ENCODE results near the gene SYS1.

The SYS1 gene

GRCh38 chr20:45362804-45363610 is at the start of gene SYS1:
Gene SYS1 (plus strand): TSS chr20:45363156. CDS start chr20:45363532, 376 bp downstream.
- peak; percentile 99 for DNase-seq

GRCh38 chr20:45313943-45314342 is 49.0 kb upstream of the SYS1 start:
- DNase-seq: no peak

DNA sequence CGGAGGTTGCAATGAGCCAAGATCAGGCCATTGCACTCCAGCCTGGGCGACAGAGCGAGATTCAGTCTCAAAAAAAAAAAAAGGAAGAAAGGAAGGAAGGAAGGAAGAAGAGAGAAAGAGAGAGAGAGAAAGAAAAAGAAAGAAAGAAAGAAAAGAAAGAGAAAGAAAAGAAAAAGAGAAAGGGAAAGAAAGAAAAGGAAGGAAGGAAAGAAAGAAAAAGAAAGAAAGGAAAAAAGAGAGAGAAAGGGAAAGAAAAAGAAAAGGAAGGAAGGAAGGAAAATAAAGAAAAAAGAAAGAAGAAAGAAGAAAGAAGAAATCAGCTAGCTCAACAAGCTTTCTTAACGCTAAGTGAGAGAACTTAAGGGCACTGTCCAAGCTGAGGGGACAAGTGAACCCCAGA is 47.3 kb upstream of the SYS1 start:
- no peak for DNase-seq

DNA sequence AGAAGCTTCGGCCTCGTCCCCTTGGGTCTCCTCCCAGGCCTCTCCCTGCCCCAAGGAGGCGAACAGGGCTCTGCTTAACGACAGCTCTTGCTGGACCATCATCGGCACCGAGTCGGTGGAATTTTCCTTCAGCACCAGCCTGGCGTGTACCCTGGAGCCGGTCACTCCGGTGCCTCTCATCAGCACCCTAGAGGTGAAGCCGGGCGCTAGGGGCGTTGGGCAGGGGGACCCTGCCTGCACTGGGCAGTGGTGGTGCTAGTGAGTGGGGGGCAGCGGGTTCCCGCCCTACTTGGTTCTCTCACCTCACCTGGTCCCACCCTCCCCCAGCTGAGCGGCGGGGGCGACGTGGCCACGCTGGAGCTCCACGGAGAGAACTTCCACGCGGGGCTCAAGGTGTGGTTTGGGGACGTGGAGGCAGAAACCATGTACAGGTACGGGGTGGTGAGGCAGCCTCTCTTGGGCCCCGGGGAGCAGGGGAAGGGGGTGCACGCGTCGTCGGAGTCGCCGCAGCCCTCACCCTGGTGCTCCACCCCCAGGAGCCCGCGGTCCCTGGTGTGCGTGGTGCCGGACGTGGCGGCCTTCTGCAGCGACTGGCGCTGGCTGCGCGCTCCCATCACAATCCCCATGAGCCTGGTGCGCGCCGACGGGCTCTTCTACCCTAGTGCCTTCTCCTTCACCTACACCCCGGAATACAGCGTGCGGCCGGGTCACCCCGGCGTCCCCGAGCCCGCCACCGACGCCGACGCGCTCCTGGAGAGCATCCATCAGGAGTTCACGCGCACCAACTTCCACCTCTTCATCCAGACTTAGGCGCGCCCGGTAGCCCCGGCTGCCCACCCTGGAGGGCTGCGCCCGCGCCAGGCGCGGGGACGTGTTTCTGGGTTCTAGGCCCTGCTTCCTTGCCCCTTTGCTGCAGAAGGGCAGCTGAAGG is 46.5 kb upstream of the SYS1 start:
- DNase-seq: no peak

DNA sequence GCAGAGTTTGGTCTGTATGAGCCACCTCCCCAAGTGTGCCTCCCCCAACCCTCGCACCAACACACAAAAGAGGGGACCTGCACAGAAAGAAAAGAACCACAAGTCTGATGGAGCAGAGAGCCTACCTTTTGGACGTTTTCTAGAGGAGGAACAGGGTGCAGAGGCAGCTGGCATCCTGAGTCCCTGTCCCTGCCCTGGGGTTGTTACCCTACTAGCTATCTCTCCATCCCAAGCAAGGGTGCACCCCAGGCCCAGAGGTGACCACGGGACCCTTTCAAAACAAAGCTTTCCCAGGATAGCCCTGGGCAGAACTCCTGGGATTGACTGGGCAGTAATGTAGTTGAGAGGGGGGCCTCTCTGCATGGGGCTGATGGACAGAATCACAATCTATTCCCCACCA is 45.1 kb upstream of the SYS1 start:
- no peak for DNase-seq

DNA sequence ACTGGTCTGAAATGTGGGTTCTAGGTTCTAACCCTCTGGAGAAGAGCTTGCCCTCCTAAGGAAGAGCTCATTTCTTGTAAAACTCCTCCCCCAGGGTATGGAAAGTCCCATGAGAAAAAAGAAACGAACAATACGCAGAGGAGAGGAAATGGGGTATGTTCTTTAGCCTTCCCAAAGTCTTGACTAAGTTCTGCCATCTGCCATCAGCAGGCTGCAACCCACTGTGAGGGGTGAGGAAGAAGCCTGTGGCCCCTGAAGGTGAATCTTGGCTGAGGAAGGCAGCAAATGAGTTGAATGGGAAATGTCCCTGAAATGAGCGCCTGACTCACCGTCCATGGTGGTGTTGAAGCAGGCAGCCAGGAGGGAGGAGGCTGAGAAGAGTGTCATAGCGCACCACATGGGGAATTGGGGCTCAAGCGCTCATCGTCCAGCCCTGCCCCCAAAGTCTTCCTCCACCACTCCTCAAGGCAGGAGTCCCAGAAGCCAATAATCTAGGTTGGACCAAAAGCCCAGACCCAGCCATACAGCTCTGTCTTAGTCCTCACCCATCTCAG is 44.5 kb upstream of the SYS1 start:
- no peak for DNase-seq

DNA sequence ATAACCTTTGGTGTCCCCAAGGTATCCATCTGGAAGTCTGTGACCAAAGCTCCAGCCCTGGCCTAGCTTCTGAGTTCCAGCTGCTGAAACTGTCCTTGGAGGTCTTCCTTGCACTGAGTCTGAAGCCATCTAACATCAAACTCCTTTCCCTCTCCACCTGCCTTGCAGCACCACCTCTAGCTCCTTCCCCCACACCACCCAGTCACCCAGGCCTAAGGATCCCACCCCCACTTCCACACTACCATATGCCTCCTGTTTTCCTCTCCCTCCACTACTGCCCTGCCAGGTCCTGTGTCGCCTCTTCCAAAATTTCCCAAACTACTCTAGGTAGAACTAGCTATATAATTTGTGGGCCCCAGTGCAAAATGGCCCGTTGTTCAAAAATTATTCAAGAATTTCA is 44.0 kb upstream of the SYS1 start:
- DNase-seq: no peak

- DNase-seq: no peak
Observed at GRCh38 chr20:45320948-45321595, 41.9 kb upstream of the SYS1 start.

DNA sequence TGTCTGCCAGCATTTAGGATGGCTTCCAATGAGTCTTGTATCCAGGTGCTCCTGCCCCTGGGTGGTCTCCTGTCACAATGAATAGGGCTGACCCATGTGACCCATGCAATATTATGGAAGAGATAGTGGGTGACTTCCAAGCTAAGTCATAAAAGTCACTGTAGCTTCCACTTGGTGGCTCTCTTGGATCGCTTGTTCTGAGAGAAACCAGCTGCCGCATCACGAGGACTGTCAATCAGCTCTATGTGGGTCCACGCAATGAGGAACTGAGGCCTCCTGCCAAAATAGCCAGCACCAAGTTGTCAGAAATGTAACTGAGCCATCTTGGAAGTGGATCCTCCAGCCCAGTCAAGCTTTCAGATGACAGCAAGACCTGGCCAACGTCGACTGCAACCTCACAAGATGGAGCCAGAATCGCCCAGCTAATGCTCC is 40.0 kb upstream of the SYS1 start:
- DNase-seq: peak; percentile 89

DNA sequence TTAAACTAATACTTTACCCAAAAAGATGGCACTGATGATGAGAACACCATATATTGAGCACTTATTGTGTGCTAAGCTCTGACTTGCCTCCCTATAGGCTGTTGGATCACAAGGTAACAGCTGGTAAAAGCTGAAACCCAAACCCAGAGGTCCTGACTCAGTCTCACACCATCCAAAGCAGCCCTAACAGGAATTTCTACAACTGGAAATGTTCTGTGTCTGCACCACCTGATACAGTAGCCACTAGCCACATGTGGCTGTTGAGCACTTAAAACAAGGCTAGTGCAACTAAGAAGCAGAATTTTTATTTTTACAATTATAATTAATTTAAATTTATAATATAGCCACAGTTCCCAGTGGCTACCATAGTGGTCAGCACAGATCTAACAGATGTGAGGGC is 39.2 kb upstream of the SYS1 start:
- no peak for DNase-seq

DNA sequence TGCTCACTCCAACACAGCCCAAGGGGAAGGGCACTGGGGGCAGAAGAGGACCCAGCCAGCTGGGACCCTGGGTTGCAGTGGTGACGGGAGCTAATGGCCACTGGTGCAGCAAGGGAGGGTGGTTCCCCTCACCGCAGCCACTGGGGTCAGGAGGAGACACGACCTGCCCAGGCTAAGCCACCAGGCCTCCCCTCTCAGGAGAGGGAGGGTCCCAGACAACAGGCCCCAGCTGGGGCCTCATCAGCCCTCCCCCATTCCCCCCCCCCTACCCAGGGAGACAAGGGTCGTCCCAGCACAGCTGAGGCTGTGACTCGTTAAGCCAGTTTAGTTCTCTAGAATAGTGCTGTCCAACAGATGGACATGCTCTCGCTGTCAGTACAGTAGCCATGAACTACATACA is 37.6 kb upstream of the SYS1 start:
- no peak for DNase-seq

DNA sequence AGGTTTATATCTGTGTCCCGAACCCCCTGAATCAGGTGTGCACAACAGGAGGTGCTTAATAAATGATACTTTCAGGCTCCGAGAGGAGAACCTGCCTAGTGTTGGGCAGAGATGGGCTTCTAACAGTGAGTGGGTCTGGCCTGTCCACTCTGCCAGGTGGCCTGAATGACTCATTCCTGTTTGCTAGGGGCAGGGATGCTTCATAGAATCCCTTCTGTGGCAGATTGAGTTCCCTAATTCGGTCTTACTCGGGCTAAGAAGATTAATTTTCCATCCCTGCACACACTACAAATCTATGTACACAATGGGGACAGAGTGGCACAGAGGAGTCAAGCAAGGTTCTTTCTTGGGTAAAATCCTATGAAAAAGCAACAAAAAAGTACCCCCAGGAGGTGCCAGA is 34.5 kb upstream of the SYS1 start:
- no peak for DNase-seq

DNA sequence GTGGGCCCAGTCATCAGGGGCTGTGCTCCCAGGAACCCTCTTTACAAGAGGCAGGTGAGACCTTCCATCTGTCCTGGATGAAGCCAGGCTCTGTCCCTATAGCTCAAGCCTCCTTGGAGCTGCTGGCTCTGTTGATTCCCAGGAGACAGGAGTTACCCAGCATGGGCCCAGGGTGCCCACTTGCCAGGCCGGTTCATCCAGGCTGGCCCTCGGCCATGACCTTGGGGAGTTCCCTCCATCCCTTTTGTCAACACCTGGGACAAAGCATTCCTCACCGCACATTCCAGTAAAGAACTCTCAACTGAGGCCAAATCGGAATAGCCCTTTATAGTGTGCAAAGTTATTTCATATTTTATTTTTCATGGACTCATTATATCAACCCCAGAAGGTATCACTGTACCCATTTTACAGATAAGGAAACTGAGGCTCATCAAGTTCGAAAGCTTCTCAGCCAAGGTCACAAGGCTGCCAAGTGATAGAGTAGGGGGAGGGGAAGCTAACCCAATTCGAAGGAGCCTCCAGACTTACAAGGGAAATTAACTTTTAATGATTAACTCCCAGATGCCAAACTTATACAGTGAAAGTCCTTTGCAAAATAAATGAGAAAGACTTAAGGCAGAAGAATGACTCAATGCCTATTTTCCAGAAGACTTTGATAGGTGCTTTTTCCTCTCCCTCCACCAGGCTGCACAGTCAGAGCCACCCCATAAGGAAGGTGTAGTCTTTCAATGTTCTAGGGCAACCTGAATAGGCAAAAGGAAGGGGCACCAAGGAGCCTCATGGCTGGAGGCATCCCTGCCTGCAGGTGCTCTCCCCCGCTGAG is 33.2 kb upstream of the SYS1 start:
- DNase-seq: no peak

DNA sequence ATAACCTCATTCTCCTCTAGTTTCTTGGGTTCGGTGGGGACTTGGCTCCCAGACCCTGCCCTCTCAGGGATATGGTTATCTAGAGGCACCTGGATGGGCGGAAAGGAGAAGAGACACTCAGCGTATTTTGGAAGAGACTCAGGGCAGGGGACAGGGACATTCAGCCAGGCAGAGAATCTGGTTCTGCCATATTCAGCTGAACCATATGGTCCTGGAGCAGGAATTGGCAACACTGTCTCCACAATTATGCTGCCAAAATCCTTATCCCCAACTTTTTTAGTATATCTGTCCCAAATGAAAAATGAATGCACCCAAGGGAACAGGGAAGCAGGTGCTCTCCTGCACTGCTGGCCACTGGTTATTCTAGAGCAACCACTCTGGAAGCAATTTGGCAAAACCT is 32.5 kb upstream of the SYS1 start:
- no peak for DNase-seq

DNA sequence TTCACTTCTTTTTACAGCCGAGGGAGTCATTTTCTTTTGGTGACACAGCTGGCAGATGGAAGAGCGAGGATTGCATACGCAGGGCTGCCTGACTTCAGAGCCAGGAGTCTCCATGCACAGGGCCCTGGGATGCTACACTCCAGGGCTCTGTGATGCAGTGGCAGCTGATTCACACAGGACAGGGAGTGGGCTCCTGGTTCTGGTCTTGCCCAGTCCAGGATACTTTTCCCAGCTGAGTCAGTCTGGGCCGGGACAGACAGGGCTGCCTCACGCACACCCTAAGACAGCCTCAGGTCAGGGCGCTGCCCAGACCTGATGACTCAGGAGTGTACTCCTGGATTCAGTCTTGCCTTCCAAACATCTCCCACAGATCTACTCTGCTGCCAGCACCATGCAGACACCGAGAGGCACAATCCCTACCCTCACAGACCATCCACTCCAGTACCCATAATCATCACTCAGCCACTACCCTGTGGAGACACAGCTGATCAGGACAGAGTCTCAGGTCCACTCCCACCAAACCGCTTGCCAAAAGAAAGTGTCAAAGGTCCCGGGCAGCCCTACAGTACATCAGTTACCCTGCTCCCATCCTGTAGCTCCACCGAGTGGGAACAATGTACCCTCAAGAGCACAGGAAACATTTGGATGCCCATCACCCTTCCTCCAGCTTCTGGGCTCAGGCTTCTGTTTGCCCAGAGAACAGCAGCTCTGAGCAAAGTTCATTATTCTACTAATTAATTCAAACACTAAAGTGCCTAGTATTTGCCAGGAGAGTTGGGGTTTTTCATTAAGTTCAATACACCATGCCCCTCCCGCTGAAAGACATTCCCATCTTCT is 26.2 kb upstream of the SYS1 start:
- DNase-seq: no peak

DNA sequence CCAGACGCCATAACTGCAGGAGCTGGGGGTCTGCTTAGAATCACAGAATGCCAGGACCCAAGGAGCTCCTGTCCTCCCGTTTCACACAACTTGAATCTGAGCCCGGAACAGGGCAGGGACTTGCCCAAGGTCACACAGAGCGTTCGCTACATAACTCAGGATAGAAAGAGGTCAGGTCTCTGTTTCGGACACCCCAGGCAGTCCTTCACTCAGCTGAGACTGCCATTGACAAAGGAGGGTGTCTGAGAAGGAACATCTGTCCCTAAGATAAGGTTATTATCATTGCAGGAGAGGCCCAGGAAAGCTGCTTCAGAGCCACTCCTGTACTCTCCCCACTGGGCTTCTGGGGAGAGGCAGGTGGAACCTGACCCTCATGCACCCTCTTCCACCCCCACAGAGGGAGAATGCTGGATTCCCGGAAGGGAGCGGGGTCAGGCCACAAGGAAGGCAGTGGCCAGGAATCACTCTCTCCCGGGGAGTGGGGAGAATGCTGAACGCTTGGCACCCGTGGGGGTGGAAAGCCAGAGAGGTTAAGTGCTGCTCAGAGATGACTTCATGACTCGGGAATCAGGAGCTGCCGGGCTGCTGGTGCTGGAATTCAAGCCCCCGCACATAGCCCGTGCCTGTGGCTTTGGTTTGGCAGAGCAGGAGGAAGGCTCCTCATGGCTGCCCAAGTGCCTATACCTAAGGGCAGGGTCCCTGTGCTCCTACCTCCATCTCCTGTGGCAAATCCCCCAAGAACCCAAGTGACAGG is 25.4 kb upstream of the SYS1 start:
- DNase-seq: peak; percentile 76

- no peak for DNase-seq
Observed at GRCh38 chr20:45338121-45339030, 24.6 kb upstream of the SYS1 start.

- DNase-seq: peak; percentile 90
Observed at GRCh38 chr20:45339084-45339483, 23.9 kb upstream of the SYS1 start.

- no peak for DNase-seq
Observed at GRCh38 chr20:45339799-45340198, 23.2 kb upstream of the SYS1 start.

Data from hematopoietic multipotent progenitor cell treated with erythropoietin and hydrocortisone succinate and interleukin-3 and kit ligand, for 8 days (in vitro differentiated cells).